ENCODE results near the gene PAX5. TPM values are rescaled to one million over a fixed set of nuclear protein-coding genes. Genes with fewer than 3 reads are reported as not detected.

PAX5 gene
- polyA plus RNA-seq, 2 of the 4 experiments (the other 2 are of a cell fraction) = not detected

GRCh38 chr9:36956908-36957307, 77.2 kb downstream of the PAX5 start (continued):
- no peak for TF ChIP-seq HMGXB4 (CRISPR knock-in tag; IDR thresholded peaks at IDR 0.05; ENCODE audit: borderline replicate concordance)
- no peak for TF ChIP-seq HOXB5 (CRISPR knock-in tag; IDR thresholded peaks at IDR 0.05)
- no peak for TF ChIP-seq HEYL (CRISPR knock-in tag; IDR thresholded peaks at IDR 0.05)
- no peak for TF ChIP-seq USF2 (IDR thresholded peaks at IDR 0.05)
- TF ChIP-seq NR3C1 (IDR thresholded peaks at IDR 0.05) = no peak

DNA sequence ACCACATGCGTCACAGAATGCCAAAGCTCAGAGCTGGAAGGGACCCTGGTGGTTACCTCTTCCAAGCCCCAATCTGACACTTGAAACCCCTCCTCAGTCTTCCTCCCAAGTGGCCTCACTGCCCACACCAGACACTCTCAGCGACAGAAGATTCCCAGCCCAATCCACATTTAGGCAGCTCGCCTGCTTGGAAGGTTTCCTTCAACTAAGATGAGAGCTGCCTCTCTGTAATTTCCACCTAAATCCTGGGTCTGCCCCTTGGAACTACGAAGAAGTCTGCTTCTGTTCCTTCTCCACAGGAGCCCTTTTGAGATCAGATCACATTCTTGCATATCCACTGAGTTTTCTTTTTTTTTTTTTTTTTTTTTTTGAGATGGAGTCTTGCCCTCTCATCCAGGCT, 83.7 kb downstream of the PAX5 start:
- H3K9me3 ChIP-seq = no peaks in the 10 kb centered on the region
- POLR2A ChIA-PET = no interaction called here
- CTCF ChIA-PET = interaction anchor here (1.1 to 2.2 kb wide), 5 partner anchors 8 to 76 kb away, joined by 3 to 12 read pairs (median 4); no protein-coding TSS in a partner anchor
- 81% methylated on average over 4 of the region's 4 CpGs for WGBS (ENCODE audit: missing lambda C conversion rate)
- H3K4me2 ChIP-seq = no peak overlapping the region
- H3K4me1 ChIP-seq = no peaks in the 10 kb centered on the region
- FAIRE-seq (no peak), DNase-seq (ENCODE audit: low read depth in 1 of 2, low spot score in 1 of 2) (no peak), ATAC-seq (no peak)
- TF ChIP-seq CBX8 (IDR thresholded peaks at IDR 0.05) (no peak), JUNB (IDR thresholded peaks at IDR 0.05) (no peak), ZFP36 (IDR thresholded peaks at IDR 0.05; ENCODE audit: borderline replicate concordance, partially characterized antibody) (no peak), JUN (IDR thresholded peaks at IDR 0.05) (no peak)
- H3K4me3 ChIP-seq = no peak overlapping the region
- no peak overlapping the region for H3K27ac ChIP-seq

DNA sequence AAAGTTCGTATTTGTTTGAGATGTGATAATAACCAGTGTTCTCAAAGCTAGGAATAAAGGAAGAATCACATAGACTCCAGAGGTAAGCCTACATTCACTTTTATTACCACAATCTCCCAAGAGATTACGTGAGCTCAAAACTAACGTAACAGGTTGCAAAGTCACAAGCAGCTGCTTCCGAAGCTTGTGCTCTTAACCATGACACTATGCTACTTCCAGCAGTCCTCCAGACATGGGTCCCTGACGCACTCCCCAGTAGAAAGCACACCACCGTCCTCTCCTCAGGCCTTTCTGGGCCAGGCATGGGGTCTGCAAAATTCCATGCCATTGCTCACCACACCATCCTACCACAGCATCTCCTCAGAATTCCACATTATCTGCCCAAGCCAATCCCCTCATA, 84.6 kb downstream of the PAX5 start:
- ATAC-seq = no peak
- Histone ChIP-seq H3K27ac (no peak overlapping the region), H3K4me2 (no peak overlapping the region), H3K9me3 (no peaks in the 10 kb centered on the region), H3K4me3 (no peak overlapping the region), H3K4me1 (no peaks in the 10 kb centered on the region)
- ChIA-PET CTCF (interaction anchor here (1.1 to 2.2 kb wide), 4 partner anchors 8 to 76 kb away, joined by 3 to 12 read pairs (median 6); no protein-coding TSS in a partner anchor), POLR2A (no interaction called here)
- FAIRE-seq = no peak
- 54% methylated on average over 6 of the region's 6 CpGs for WGBS (ENCODE audit: missing lambda C conversion rate)
- TF ChIP-seq, protein P1, sequence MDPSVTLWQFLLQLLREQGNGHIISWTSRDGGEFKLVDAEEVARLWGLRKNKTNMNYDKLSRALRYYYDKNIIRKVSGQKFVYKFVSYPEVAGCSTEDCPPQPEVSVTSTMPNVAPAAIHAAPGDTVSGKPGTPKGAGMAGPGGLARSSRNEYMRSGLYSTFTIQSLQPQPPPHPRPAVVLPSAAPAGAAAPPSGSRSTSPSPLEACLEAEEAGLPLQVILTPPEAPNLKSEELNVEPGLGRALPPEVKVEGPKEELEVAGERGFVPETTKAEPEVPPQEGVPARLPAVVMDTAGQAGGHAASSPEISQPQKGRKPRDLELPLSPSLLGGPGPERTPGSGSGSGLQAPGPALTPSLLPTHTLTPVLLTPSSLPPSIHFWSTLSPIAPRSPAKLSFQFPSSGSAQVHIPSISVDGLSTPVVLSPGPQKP (IDR thresholded peaks at IDR 0.05; ENCODE audit: low read depth, low read length) = no peak
- TF ChIP-seq HEYL (CRISPR knock-in tag; IDR thresholded peaks at IDR 0.05) = no peak
- no peak for TF ChIP-seq NR3C1 (IDR thresholded peaks at IDR 0.05)
- no peak for TF ChIP-seq NFE2L2 (conservative IDR thresholded peaks at IDR 0.05; ENCODE audit: low read length)
- TF ChIP-seq HES2 (IDR thresholded peaks at IDR 0.05) = no peak
- no peak for TF ChIP-seq JUN (IDR thresholded peaks at IDR 0.05)
- no peak for TF ChIP-seq ZSCAN20 (CRISPR knock-in tag; IDR thresholded peaks at IDR 0.05)
- no peak for TF ChIP-seq E2F6 (IDR thresholded peaks at IDR 0.05; ENCODE audit: borderline replicate concordance, low read depth)
- TF ChIP-seq PHF8 (IDR thresholded peaks at IDR 0.05; ENCODE audit: borderline replicate concordance, low read depth) = no peak
- TF ChIP-seq EP300 (IDR thresholded peaks at IDR 0.05) = no peak
- TF ChIP-seq SREBF2 (IDR thresholded peaks at IDR 0.05) = no peak
- TF ChIP-seq, protein P2, sequence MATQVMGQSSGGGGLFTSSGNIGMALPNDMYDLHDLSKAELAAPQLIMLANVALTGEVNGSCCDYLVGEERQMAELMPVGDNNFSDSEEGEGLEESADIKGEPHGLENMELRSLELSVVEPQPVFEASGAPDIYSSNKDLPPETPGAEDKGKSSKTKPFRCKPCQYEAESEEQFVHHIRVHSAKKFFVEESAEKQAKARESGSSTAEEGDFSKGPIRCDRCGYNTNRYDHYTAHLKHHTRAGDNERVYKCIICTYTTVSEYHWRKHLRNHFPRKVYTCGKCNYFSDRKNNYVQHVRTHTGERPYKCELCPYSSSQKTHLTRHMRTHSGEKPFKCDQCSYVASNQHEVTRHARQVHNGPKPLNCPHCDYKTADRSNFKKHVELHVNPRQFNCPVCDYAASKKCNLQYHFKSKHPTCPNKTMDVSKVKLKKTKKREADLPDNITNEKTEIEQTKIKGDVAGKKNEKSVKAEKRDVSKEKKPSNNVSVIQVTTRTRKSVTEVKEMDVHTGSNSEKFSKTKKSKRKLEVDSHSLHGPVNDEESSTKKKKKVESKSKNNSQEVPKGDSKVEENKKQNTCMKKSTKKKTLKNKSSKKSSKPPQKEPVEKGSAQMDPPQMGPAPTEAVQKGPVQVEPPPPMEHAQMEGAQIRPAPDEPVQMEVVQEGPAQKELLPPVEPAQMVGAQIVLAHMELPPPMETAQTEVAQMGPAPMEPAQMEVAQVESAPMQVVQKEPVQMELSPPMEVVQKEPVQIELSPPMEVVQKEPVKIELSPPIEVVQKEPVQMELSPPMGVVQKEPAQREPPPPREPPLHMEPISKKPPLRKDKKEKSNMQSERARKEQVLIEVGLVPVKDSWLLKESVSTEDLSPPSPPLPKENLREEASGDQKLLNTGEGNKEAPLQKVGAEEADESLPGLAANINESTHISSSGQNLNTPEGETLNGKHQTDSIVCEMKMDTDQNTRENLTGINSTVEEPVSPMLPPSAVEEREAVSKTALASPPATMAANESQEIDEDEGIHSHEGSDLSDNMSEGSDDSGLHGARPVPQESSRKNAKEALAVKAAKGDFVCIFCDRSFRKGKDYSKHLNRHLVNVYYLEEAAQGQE (IDR thresholded peaks at IDR 0.05) = no peak
- TF ChIP-seq ESRRA (IDR thresholded peaks at IDR 0.05; ENCODE audit: borderline replicate concordance, low read length) = no peak
- TF ChIP-seq MAZ (IDR thresholded peaks at IDR 0.05; ENCODE audit: borderline replicate concordance, low read depth, low read length) = no peak
- TF ChIP-seq NPAS2 (CRISPR knock-in tag; IDR thresholded peaks at IDR 0.05; ENCODE audit: borderline replicate concordance) = no peak
- TF ChIP-seq CBX8 (IDR thresholded peaks at IDR 0.05) = no peak
- TF ChIP-seq RARB (CRISPR knock-in tag; IDR thresholded peaks at IDR 0.05) = no peak
- no peak for TF ChIP-seq USF2 (IDR thresholded peaks at IDR 0.05)
- no peak for TF ChIP-seq EHMT2 (IDR thresholded peaks at IDR 0.05; ENCODE audit: low read depth)
- no peak for DNase-seq (ENCODE audit: low read depth in 1 of 2, low spot score in 1 of 2)

Data from A549 (cell line).